Liver (tissue), 3 donors: ENCODE measurements around the gene PEAK1.

ENCODE experiments used
- EGR1 ChIP-seq, 2 donors: IDR thresholded peaks; 2 replicates each; pipeline ENCODE4 v1.6.1; 2016 to 2018; ENCODE audit warnings: antibody characterized with exemption in 2 of 2, low read depth in 2 of 2
- HNF4A ChIP-seq, 2 donors: conservative IDR thresholded peaks; 2 replicates each; pipeline ENCODE4 v1.6.1; 2016; ENCODE audit warnings: antibody characterized with exemption in 2 of 2, mild to moderate bottlenecking in 2 of 2
- JUND ChIP-seq, 2 donors: IDR thresholded peaks; 2 replicates each; pipeline ENCODE4 v1.6.1; 2016; ENCODE audit warnings: antibody characterized with exemption in 2 of 2
- RAD21 ChIP-seq, 2 donors: IDR thresholded peaks; 2 replicates each; pipeline ENCODE4 v1.6.1; 2016; ENCODE audit warnings: antibody characterized with exemption in 2 of 2, mild to moderate bottlenecking in 2 of 2
- SP1 ChIP-seq: IDR thresholded peaks from 2 replicates; pipeline ENCODE4 v1.6.1; 2018; ENCODE audit warnings: antibody characterized with exemption, mild to moderate bottlenecking
- TAF1 ChIP-seq: conservative IDR thresholded peaks from 2 replicates; pipeline ENCODE4 v1.6.1; 2016; ENCODE audit warnings: antibody characterized with exemption, mild to moderate bottlenecking
- YY1 ChIP-seq: IDR thresholded peaks from 2 replicates; pipeline ENCODE4 v1.6.1; 2016; ENCODE audit warnings: antibody characterized with exemption, mild to moderate bottlenecking
- TF ChIP-seq, protein P1 (sequence below): fragments of 150-350 bp; IDR thresholded peaks from 2 replicates; pipeline ENCODE4 v1.5.1; 2017; ENCODE audit warnings: improper control_type of control experiment, low read depth, low read length; ENCODE audit not compliant: missing input control
- TF ChIP-seq, protein P2 (sequence below): IDR thresholded peaks from 2 replicates; pipeline ENCODE4 v1.6.1; 2016; ENCODE audit warnings: antibody characterized with exemption
- TF ChIP-seq, protein P3 (sequence below): IDR thresholded peaks from 2 replicates; pipeline ENCODE4 v1.6.1; 2016; ENCODE audit warnings: antibody characterized with exemption
- TF ChIP-seq, protein P4 (sequence below): IDR thresholded peaks from 2 replicates; pipeline ENCODE4 v1.6.1; 2016; ENCODE audit warnings: antibody characterized with exemption
- donor health status: healthy.
- donor health status: healthy.

DNA sequence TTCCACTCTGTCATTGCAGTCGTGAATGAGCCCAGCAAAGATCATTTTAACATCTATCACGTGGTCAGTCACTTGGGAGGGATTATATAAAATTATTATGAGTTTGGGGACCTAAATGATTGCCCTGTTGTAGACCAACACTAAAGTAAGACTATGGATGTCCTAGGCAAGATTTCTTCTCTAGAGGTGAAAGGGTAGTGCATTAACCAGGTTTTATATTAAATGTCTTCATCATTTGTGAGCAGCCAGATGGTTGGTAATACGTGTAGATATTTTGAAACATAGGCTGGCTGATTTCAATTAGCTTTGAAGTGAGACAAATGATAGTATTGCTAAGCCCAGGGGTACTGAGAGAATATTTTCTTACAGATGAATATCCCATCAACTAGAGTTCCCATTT is 198.7 kb downstream of the PEAK1 start:
- TF ChIP-seq, protein P1, sequence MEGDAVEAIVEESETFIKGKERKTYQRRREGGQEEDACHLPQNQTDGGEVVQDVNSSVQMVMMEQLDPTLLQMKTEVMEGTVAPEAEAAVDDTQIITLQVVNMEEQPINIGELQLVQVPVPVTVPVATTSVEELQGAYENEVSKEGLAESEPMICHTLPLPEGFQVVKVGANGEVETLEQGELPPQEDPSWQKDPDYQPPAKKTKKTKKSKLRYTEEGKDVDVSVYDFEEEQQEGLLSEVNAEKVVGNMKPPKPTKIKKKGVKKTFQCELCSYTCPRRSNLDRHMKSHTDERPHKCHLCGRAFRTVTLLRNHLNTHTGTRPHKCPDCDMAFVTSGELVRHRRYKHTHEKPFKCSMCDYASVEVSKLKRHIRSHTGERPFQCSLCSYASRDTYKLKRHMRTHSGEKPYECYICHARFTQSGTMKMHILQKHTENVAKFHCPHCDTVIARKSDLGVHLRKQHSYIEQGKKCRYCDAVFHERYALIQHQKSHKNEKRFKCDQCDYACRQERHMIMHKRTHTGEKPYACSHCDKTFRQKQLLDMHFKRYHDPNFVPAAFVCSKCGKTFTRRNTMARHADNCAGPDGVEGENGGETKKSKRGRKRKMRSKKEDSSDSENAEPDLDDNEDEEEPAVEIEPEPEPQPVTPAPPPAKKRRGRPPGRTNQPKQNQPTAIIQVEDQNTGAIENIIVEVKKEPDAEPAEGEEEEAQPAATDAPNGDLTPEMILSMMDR: no peak
- no peak for TF ChIP-seq SP1
- TF ChIP-seq, protein P2, sequence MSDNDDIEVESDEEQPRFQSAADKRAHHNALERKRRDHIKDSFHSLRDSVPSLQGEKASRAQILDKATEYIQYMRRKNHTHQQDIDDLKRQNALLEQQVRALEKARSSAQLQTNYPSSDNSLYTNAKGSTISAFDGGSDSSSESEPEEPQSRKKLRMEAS: no peak
- TF ChIP-seq YY1: no peak
- TF ChIP-seq EGR1 (IDR thresholded peaks at IDR 0.05; ENCODE audit: low read depth in 2 of 2): no peak
- TF ChIP-seq JUND (IDR thresholded peaks at IDR 0.05): no peak
- TF ChIP-seq, protein P3, sequence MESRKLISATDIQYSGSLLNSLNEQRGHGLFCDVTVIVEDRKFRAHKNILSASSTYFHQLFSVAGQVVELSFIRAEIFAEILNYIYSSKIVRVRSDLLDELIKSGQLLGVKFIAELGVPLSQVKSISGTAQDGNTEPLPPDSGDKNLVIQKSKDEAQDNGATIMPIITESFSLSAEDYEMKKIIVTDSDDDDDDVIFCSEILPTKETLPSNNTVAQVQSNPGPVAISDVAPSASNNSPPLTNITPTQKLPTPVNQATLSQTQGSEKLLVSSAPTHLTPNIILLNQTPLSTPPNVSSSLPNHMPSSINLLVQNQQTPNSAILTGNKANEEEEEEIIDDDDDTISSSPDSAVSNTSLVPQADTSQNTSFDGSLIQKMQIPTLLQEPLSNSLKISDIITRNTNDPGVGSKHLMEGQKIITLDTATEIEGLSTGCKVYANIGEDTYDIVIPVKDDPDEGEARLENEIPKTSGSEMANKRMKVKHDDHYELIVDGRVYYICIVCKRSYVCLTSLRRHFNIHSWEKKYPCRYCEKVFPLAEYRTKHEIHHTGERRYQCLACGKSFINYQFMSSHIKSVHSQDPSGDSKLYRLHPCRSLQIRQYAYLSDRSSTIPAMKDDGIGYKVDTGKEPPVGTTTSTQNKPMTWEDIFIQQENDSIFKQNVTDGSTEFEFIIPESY: no peak
- TF ChIP-seq RAD21 (IDR thresholded peaks at IDR 0.05): no peak
- TF ChIP-seq, protein P4, sequence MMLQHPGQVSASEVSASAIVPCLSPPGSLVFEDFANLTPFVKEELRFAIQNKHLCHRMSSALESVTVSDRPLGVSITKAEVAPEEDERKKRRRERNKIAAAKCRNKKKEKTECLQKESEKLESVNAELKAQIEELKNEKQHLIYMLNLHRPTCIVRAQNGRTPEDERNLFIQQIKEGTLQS: no peak
- TF ChIP-seq HNF4A (conservative IDR thresholded peaks at IDR 0.05): no peak
- TF ChIP-seq TAF1: no peak
